ENCODE results near the gene PCNP.
"Not testable (repeated sequence)": the region's sequence is repeated elsewhere in the genome, so short reads cannot be mapped to it uniquely, and the experiment has no call there.

PCNP gene, protein sequence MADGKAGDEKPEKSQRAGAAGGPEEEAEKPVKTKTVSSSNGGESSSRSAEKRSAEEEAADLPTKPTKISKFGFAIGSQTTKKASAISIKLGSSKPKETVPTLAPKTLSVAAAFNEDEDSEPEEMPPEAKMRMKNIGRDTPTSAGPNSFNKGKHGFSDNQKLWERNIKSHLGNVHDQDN

GRCh38 chr3:101573449-101574387, at the start of gene PCNP:
PCNP (plus strand) TSS chr3:101574180; CDS start chr3:101574216, 36 bp downstream.
- peak; percentile 98 to 99 for DNase-seq

DNA sequence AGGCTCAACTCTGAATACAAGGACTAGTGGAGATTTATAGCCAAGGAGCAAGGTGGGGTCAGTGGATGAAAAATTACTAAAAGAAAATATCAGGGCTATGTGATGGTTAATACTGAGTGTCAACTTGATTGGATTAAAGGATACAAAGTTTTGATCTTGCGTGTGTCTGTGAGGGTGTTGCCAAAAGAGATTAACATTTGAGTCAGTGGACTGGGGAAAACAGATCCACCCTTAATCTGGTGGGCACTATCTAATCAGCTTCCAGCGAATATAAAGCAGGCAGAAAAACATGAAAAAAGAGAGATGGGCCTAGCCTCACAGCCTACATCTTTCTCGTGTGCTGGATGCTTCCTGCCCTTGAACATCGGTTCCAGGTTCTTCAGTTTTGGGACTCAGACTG, 46.5 kb upstream of the PCNP start:
- no peak for DNase-seq

- DNase-seq = no peak
Measured at GRCh38 chr3:101527906-101528305, 46.1 kb upstream of the PCNP start.

DNA sequence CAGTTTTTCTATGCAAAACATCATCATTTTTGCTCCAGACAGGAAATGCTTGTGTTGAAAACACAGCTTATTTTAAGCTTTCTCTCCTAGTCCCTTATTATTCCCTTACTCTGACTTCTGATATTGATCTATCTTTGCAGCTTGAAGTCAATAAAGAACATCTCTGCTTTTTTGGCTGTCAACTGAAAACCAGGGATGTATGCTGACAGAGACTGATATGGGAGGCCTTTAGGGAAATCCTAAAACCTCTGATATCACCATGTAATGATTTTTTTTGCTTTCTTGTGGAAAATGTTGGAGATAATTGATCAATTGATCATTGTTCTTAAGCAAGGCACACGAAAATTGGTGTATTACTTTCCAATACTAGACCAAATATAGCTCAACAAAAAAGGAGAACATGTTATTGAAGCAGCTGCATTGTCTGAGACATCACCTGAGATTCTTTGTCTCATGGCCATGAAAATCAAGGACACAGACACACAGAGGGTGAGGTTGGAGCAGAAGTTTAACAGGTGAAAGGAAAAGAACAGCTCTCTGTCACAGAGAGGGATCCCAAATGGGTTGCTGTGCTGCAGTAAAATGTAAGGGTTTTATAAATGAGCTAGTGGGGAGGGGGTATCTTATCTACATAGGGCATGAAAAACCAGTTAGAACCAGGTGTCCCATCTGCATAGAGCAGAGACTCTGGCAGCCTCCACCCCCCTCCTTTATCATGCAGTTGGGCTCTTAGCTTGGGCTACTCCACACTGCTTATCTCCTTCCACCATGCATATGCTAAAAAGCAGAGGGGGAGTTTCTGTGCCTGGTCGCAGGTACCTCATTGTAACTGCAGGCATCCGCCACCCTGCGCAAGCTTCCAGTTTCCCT, 43.9 kb upstream of the PCNP start:
- DNase-seq = no peak

- DNase-seq = peak in 1 of 2 donors; percentile 31
Measured at GRCh38 chr3:101530686-101531047, 43.3 kb upstream of the PCNP start.

DNA sequence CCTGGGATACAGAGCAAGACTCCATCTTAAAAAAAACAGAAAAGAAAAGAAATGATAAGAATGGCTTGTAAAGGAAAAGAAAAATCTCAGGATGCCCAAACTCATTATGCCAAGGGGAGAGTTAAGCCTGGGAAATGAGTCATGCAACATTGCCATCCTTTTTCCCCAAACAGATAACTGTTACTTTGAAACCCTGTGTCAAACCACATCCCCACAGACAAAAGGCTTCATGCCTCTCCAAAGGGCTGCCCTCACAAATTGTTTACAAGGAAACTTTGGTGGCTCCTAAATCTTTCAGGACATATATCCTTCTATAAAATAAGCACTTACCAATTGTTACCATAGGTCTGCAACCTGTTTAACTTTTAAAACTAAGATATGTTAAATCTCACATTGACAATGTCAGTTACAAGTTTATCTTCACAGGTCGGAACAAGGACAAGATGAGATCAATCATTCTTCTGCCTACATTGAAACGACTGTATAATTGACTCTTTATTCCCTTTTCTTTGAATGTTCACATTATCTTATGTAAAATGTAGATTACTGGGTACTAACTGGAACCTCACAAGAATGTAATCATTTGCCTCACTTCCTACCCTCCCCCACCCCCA, 42.4 kb upstream of the PCNP start:
- peak in 1 of 2 donors; percentile 31 for DNase-seq

DNA sequence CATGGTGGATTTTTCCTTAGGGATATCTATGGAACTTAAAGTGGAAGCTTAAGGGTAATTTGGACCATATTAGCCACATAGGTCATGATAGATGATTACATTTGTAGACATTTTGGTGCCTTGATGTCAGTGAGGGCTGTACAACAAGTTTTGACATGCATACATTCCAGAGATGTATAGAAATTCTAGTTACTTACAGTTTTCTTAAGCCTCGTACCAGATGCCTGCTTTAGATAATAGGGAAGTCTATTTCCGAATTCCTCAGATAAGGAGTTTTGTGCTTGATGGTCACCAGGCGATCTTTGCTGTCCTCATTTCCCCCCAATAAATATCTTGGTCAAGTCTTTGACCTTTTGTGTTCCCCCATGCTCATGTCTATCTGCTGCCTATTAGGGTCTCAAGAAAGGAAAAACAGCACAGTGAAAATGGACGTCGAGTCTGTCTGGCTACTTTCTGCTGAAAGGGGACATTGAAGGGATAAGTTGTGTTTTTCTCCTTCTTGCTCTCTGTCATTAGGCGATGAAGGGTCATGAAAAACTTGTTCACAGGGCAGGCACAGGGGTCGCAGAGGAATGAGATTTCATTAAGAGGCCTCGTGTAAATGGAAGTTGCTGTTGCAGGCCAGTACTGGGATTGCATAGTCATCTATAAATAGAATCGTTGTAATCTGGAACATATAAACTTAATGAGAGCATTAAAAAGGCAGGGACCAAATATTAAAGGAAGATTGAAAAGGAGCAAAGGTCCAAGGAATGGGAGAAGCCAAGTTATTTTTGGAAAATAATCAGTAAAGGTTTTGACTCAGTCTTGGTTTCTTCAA, 41.0 kb upstream of the PCNP start:
- DNase-seq = no peak

GRCh38 chr3:101533603-101533968, 40.4 kb upstream of the PCNP start:
- no peak for DNase-seq

- no peak for DNase-seq
Measured at GRCh38 chr3:101535221-101535620, 38.8 kb upstream of the PCNP start.

DNA sequence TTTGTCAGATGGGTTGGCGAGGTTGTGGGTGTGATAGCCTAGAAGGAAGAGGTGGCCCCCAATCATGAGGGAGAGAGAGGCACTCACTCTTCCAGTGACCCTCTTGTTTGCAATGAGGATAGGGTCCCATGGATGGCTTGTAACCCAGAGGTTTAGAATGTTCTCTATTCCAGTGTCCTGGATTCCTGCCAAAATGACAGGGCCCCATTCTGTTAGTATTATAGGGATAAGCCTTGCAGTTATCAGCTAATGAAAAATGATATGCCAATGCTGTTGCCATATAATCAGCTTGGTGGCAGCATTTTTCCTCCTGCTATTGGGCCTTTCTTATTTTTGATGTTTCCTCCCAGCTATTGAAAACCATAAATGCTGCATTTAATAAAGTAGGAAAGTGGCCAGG, 37.7 kb upstream of the PCNP start:
- DNase-seq = no peak

DNA sequence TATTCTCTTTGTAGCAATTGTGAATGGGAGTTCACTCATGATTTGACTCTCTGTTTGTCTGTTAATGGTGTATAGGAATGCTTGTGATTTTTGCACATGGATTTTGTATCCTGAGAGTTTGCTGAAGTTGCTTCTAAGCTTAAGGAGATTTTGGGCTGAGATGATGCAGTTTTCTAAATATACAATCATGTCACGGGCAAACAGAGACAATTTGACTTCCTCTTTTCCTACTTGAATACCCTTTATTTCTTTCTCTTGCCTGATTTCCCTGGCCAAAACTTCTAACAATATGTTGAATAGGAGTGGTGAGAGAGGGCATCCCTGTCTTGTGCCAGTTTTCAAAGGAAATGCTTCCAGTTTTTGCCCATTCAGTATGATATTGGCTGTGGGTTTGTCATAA, 37.0 kb upstream of the PCNP start:
- not testable (repeated sequence) for DNase-seq

- DNase-seq = peak in 1 of 2 donors; percentile 25
Measured at GRCh38 chr3:101542957-101543356, 31.0 kb upstream of the PCNP start.

GRCh38 chr3:101544161-101544850, 29.7 kb upstream of the PCNP start:
- no peak for DNase-seq

GRCh38 chr3:101548527-101549105, 25.4 kb upstream of the PCNP start:
- no peak for DNase-seq

DNA sequence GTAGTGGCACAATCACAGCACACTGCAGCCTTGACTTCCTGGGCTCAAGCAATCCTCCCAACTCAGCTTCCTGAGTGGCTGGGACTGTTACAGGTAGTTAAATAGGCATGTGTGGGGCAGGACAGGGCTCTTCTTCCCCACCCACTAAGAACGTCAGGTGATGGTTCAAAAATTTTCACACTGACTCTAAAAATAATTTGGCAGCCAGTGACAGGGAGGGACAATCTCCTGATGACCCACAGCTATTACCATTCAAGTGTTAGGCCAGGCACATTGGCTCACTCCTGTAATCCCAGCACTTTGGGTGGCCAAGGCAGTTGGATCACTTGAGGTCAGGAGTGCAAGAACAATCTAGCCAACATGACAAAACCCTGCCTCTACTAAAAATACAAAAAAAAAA, 24.5 kb upstream of the PCNP start:
- DNase-seq = no peak

- DNase-seq = not testable (repeated sequence)
Measured at GRCh38 chr3:101551359-101552081, 22.5 kb upstream of the PCNP start.

- not testable (repeated sequence) for DNase-seq
Measured at GRCh38 chr3:101553381-101553780, 20.6 kb upstream of the PCNP start.

DNA sequence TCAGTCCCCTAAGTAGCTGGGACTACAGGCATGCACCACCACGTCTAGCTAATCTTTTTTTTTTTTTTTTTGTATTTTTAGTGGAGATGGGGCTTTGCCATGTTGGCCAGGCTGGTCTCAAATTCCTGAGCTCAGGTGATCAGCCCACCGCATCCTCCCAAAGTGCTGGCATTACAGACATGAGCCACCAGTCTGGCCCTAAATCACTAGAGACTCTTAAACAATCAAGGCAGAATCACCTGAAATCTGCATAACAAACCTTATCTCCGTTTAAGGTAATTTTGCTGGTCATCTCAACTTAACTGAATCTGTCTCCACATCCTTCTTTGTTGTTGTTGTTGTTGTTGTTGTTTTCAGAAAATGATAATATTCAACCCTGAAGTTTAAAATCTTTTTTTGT, 17.9 kb upstream of the PCNP start:
- no peak for DNase-seq

GRCh38 chr3:101561630-101562328, 12.2 kb upstream of the PCNP start, which contains the start of gene TRMT10C:
TRMT10C (plus strand) TSS chr3:101561868; CDS start chr3:101564782, 2,914 bp downstream.
- DNase-seq = peak; percentile 94 to 95

Data from CD4-positive, alpha-beta T cell treated with Interleukin-4 for 1 hour (primary cell).